GM18498 (cell line): ENCODE results near the gene APOBEC3C.
"Not testable (repeated sequence)": the region's sequence is repeated elsewhere in the genome, so short reads cannot be mapped to it uniquely, and the experiment has no call there.

Source experiments
- ATAC-seq: cut with Tn5 transposase; IDR thresholded peaks from one replicate; pipeline ENCODE4 v1.9.1; 2021; ENCODE audit warnings: mild to moderate bottlenecking, moderate library complexity; ENCODE audit not compliant: unreplicated experiment

Gene APOBEC3C

GRCh38 chr22:39055658-39056057 lies 41.6 kb downstream of the APOBEC3C start:
- ATAC-seq, result no peak

- not testable (repeated sequence) for ATAC-seq
Observed at GRCh38 chr22:39061290-39061689, 47.2 kb downstream of the APOBEC3C start.

DNA sequence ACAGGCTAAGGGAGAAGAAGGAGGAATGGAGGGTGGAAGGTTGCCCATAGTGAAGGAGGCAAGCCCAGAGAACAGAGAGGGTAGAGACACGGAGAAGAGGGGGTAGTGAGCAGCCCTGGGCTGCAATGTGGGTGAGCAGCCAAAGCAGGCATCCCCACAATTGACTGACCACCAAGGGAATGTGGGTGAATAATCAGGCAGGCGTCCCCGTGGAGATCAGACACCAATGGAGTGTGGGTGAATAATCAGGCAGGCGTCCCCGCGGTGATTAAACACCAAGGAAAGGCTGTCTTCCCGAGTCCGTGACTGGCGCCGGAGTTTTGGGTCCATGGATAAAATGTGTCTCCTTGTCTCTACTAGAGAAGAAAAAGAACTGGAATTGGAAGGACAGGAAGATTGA lies 47.9 kb downstream of the APOBEC3C start:
- not testable (repeated sequence) for ATAC-seq

DNA sequence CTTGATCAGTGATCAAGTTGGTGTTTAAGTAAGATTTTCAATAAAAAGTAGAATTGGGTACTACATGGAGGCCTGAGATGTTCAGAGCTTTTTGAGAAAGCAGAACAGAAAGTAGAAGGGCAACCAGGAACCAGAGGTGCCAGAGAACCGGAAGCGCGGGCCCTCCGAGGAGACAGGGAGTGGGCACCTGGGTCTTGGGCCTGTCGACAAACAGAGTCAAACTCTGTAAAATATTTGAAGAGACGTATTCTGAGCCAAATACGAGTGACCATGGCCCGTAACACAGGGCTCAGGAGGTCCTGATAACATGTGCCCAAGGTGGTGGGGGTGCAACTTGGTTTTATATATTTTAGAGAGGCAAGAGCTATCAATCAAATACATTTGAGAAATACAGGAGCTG lies 49.8 kb downstream of the APOBEC3C start:
- ATAC-seq, result not testable (repeated sequence)

GRCh38 chr22:39066442-39067276 lies 52.6 kb downstream of the APOBEC3C start:
- ATAC-seq, result not testable (repeated sequence)

DNA sequence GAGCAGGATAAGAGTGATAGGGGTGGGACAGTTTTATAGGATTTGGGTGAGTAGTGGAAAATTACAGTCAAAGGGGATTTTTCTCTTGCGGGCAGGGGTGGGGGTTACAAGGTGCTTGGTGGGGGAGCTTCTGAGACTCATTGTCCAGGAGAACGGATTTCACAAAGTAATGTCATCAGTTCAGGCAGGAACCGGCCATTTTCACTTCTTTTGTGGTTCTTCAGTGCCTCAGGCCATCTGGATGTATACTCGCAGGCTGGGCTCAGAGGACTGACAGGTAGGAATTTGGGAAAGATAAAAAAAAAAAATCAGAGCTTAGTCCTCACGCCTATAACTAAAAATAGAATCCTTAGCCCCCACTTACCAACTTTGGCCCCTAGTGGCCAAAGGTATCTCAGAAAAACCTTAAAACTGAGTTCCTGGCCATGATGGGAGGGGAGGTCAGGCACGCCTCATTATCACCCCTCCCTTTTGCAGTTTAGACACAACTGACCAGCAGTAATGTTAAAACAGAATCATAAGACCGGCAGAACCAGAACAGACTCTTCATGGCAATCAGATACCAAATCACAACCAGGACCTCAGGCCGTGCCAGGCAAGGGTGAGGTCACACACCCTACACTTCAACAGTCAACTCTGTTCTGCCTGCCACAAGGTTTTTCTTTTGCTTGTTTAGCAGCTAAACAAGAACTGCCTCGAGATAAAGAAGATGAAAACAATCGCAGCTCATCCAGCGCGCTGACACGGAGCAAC lies 54.2 kb downstream of the APOBEC3C start:
- ATAC-seq, result no peak
